K562 (cell line): ENCODE results near the gene GATA2.

Experiments used
- CREB1 ChIP-seq, 2 experiments: sonication (generic) in 1 of 2; formaldehyde crosslinking in 1 of 2; IDR thresholded peaks; 2 replicates each; pipeline versions ENCODE4 v1.6.1 to v1.8.0; 2012 to 2022; ENCODE audit warnings: inconsistent platforms in 1 of 2, mild to moderate bottlenecking in 1 of 2, missing genetic modification reagents in 1 of 2, moderate library complexity in 1 of 2
- HNRNPL ChIP-seq: fragments of 200-400 bp; formaldehyde crosslinking; IDR thresholded peaks from 2 replicates; pipeline ENCODE4 v1.6.1; 2017; ENCODE audit warnings: low read depth, mild to moderate bottlenecking, low read length
- ZNF589 ChIP-seq: fragments of 200-800 bp; sonication (Bioruptor generic); IDR thresholded peaks from 2 replicates; pipeline ENCODE4 v1.6.1; 2016; ENCODE audit warnings: low read depth, missing genetic modification characterization, missing compliant biosample characterization
- TF ChIP-seq, protein P1 (sequence below), 2 experiments: fragments of 450-650 bp; conservative IDR thresholded peaks; 2 replicates each; pipeline ENCODE4 v1.6.1; 2017; ENCODE audit warnings: mild to moderate bottlenecking in 2 of 2, moderate library complexity in 2 of 2

DNA sequence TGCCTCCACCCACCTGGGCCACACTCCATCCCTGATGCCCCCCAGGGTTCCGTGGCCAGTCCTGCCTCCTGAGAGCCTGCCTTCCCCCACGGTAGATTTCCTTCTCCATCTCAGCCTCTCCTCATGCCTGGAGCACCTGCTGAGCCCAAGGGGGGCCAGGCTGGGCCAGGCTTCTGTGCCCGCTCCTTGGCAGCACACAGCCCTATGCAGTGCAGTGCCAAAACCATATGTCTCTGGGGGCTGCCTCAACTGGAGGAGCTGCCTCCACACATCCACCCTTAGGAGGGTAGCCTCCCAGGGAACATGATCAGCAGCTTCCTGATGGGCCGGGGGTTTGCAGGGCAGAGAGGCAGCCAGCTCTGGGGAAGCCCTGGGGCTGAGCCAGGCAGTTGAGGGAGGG, 24.6 kb upstream of the GATA2 start:
- TF ChIP-seq, protein P1, sequence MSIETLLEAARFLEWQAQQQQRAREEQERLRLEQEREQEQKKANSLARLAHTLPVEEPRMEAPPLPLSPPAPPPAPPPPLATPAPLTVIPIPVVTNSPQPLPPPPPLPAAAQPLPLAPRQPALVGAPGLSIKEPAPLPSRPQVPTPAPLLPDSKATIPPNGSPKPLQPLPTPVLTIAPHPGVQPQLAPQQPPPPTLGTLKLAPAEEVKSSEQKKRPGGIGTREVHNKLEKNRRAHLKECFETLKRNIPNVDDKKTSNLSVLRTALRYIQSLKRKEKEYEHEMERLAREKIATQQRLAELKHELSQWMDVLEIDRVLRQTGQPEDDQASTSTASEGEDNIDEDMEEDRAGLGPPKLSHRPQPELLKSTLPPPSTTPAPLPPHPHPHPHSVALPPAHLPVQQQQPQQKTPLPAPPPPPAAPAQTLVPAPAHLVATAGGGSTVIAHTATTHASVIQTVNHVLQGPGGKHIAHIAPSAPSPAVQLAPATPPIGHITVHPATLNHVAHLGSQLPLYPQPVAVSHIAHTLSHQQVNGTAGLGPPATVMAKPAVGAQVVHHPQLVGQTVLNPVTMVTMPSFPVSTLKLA (conservative IDR thresholded peaks at IDR 0.05): no peak
- TF ChIP-seq HNRNPL (no peak), CREB1 (IDR thresholded peaks at IDR 0.05) (no peak), CREB1 (CRISPR knock-in tag; IDR thresholded peaks at IDR 0.05) (no peak), ZNF589 (no peak)
